HG02571 (cell line): ENCODE measurements around the gene MAML3.
A peak's percentile ranks its signal among the peaks of the same experiment; 100 is the strongest.

Experiments
- ATAC-seq: cut with Tn5 transposase; IDR thresholded peaks from one replicate; pipeline ENCODE4 v1.9.1; 2021; ENCODE audit warnings: mild to moderate bottlenecking, moderate library complexity; ENCODE audit not compliant: unreplicated experiment

The MAML3 gene

DNA sequence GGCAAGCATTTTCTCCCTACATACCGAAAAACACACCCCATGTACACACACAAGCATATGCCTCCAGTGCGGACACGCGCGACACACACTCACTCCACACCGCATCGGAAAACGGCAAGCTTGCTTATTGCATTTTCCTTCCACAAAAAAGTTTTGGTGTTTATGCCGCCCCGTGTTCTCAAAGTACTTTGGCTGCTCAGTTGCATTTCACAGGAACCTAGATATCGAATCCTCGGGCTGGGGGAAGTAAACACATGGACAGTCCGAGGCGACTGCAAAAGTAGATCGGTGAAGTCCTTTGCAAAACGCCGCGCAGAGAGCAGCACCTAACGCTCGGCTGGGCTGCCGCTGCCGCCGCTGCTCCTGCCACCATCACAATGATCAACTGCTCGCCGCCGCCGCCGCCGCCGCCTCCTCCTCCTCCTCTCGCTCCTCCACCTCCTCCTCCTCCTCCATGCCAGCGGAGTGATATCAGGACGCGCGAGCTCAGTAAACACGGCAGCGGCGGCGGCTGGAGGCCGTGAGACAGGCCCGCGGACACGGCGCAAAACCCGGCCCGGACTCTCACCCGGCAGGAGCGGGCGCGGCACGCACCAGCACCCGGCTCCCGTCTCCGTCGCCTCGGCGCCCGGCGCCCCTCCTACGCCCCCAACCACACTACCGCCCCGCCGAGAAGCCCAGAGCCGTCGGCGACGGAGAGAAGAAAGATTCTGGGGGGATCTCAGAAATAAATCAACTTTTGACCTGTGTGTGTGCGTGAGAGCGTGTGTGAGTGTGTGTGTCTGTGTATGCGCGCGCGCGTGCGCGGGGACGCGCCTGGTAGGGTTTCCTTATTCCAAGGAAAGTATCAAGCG is at the start of gene MAML3:
TSS of gene MAML3 (minus strand) at position 467 of the 854 bp plus-strand sequence. CDS start 857 bp downstream, outside the sequence.
- ATAC-seq, result peak; percentile 58

DNA sequence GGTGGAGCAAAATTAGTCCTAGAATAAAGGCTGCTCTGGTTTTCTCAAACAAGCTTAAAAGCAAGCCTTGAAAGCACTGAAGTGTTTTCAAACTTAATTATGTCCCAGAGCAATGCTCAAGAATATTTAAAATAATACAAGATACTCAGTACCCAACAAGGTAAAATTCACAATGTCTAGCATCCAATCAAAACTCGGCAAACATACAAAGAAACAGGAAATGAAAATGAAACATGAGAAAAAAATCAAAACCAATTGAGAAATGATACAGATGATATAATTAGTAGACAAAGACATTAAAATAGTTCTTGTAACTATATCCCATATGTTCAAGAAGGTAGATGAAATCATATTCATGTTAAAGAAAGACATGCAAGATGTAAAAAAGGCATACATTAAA is 45.0 kb upstream of the MAML3 start:
- ATAC-seq, result no peak

DNA sequence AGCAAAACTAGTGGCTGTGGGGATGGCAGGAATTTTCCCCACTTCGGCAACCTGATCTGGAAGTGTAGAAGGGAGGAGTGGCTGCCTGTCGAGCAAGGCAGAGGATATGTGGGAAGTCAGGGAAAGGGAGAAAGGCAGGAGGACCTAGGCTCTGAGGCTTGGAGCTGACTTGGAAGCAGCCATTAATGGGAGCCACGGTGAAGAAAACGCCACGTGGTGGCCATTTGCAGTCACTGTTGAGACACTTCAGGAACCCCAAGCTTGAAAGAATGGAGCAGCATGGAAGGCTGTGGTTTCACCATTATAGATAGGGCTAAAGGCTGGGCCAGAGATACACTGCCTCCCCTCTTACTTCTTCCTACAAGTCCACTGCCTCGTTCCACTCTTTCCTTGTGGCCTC is 41.8 kb upstream of the MAML3 start:
- ATAC-seq, result no peak

GRCh38 chr4:140189805-140190204 is 35.8 kb upstream of the MAML3 start:
- no peak for ATAC-seq

DNA sequence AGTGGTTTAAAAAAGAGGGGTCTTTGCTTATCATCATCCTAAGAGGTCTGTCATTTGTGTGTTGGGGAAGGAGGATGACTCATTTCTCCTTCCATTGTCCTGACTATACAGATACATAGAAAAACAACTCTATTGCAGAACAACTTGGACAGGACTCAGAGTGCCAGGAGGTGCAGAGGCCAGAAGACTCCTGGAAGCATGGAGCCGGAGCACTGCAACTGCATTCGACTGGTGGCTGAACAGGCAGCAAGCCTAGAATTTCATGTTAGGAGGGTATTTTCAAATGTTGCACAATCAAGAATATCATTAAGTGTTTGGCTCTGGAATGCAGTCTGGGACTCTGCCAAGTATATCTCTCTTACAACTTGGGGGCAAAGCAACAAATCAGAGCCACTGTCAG is 35.0 kb upstream of the MAML3 start:
- no peak for ATAC-seq

GRCh38 chr4:140187316-140187695 is 33.3 kb upstream of the MAML3 start:
- no peak for ATAC-seq

DNA sequence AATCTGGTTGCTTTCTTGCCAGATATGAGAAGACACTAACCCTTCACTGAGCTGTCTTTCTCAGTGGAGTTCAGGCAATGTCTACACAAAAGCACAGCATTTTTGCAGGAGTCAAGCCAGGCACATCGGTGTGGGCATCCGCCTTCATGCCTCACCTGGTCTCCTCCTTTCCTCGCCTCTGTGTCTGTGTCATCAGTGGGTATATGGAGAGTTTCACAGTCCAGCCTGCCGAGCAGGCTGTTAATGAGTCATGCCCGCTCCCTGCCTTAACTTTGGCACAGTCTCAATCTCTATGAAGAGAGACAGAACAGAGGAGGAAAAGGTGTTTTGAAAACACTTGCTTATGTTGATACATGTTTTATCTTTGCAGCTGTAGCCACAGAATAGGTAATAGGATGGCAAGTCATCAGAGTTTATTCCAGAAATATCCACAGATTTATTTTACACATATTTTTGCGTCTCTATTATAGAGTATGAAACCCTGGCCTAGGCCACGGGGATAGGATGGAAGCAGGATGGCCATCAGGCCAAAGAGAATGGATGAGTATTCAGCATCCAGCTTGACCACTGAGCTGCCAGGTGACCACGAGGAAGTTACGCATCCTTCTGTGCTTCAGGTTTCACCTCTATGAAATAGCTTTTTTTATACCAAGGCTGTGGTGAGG is 32.8 kb upstream of the MAML3 start:
- no peak for ATAC-seq

- no peak for ATAC-seq
These were observed 32.1 kb upstream of the MAML3 start for GRCh38 chr4:140186082-140186438.

- no peak for ATAC-seq
These were observed 31.6 kb upstream of the MAML3 start for GRCh38 chr4:140185412-140186081.

GRCh38 chr4:140183270-140183669 is 29.3 kb upstream of the MAML3 start:
- ATAC-seq, result no peak

DNA sequence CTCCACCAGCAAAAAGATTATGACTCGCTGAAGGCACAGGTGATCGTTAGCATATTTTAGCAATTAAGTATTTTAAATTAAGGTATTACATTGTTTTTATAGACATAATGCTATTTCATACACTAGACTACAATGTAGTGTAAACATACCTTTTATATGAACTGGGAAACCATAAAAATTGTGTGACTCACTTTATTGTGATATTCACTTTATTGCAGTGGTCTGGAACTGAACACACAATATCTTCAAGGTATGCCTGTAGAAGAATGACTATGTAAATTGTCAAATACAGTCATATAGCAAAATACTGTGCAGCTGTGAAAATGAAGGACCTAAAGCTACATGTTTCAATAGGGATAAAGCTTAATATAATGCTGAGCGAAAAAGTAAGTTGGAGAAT is 26.6 kb upstream of the MAML3 start:
- ATAC-seq, result no peak

GRCh38 chr4:140176735-140177134 is 22.8 kb upstream of the MAML3 start:
- ATAC-seq, result no peak

GRCh38 chr4:140174543-140174942 is 20.6 kb upstream of the MAML3 start:
- no peak for ATAC-seq

DNA sequence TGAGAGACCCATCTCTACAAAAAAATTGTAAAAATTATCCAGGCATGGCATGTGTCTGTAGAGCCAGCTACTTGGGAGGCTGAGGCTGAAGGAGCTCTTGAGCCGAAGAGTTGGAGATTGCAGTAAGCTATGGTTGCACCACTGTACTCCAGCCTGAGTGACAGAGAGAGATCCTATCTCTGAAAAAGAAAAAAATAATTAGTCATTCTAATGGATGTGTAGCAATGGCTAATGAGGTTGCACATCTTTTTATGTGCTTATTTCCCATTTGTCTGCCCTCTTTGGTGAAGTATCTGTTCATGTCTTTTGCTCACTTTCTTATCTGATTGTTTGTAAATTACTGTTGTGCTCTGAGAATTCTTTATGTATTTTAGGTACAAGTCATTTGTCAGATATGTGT is 19.0 kb upstream of the MAML3 start:
- no peak for ATAC-seq

DNA sequence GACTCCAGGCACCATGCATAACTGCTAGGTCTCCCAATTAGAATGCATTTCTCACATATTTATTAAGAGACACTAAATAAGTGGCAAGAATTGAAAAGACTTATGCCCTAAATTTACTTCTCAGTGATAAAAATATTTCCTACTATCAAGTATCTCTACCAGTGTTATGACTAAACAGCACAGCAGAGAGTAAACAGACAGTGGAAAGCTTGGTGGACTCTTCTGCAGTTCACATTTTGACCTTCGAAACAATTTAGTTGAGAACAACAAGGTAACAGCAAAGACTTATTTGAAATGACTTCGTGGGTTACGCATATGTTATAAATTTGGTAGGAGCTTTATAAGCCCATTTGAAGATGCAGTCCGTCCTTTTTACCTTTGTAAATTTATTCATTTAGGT is 16.3 kb upstream of the MAML3 start:
- no peak for ATAC-seq

GRCh38 chr4:140168936-140169335 is 15.0 kb upstream of the MAML3 start:
- no peak for ATAC-seq

- no peak for ATAC-seq
These were observed 14.5 kb upstream of the MAML3 start for GRCh38 chr4:140168474-140168873.

DNA sequence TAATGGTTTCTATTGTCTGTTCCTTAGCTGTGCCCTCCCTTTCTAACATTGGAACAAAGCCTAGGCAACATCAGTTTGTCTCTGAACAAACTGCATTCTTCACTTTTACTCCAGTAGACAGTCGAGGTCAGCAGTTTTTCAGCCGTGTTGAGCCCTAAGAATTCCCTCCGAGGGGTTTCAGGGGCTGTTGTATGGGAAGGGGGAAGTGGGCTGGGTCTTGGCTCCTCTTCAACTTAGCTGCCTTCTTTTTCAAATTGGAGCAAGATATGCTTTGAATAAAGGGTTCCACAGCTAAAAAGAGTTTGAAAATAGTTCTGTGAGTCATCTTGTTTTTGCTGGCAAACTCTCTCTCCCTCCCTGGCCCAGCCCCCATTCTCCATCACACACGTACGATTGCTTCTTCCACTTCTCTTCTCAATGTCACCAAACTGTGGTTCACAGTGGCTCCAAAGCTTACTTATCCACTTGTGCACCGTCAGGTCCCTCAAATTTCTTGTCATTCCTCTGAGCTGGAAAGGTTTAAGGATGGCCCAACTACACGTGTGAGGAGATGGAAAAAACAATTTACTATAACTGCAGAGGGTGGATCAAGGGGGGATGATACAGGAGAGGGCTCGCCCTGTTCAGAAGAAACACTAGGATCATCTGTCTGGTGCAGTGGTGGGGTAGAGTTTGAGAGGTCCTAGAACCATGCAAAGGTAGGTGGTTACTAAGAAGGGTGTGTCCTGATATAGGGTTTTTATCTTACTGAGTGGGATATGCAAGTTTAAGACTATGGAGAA is 9.2 kb upstream of the MAML3 start:
- no peak for ATAC-seq

DNA sequence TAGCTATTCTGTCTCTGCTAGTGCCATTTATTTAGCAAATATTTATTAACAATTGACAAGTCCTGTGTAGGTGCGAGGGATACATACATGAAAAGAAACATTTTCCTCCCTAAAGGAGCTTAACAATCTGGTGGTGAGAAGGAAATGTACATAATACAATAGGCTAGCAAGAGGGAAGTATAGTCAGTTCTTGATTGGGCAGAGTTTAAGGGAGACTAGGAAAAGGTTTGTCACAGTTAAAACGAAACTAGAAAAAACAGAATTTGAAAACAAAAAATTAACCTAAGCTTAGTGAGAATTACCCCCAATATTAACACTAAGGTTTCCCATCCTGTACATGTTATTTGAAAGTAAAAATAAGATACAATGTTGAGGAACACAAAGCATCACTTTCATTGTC is 8.6 kb upstream of the MAML3 start:
- ATAC-seq, result no peak

GRCh38 chr4:140158365-140159030 is 4.5 kb upstream of the MAML3 start:
- no peak for ATAC-seq

DNA sequence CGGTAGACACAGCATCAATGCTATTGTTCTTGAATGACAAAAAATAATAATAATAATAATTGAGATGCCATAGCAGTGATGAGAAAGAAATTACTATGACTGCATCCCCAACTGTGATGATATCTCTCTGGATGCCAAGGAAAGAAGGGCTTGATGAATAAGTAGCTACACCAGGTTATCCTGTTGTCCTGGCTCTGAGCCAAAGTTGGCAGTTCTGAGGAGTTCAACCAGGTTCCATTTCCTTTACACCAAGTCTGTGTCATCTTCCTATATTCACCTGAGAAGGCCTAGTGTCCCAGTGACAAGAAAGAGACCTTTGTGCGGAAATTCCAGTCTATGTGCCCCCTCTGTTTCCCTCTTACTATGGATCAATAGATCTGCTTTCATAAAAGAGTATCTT is 3.4 kb upstream of the MAML3 start:
- no peak for ATAC-seq
